Dendritic cell treated with granulocyte-macrophage colony-stimulating factor and Interleukin-4, amounts not matched to agents 40 ng/mL and 50 ng/mL, for 4 days (primary cell): ENCODE measurements around the gene GRAMD2A.
"Not testable (repeated sequence)": the region's sequence is repeated elsewhere in the genome, so short reads cannot be mapped to it uniquely, and the experiment has no call there.

Experiments used
- H3K27ac Mint-ChIP-seq: one replicate; pipeline ENCODE4 v1.8.0; 2022; ENCODE audit warnings: mild to moderate bottlenecking, mixed read lengths
- H3K27me3 Mint-ChIP-seq: one replicate; pipeline ENCODE4 v1.8.0; 2022; ENCODE audit warnings: mild to moderate bottlenecking, mixed read lengths
- H3K36me3 Mint-ChIP-seq: one replicate; pipeline ENCODE4 v1.8.0; 2022; ENCODE audit warnings: low read depth, mixed read lengths
- H3K4me1 Mint-ChIP-seq: one replicate; pipeline ENCODE4 v1.8.0; 2022; ENCODE audit warnings: low read depth, mixed read lengths
- H3K4me3 Mint-ChIP-seq: one replicate; pipeline ENCODE4 v1.8.0; 2022; ENCODE audit warnings: mild to moderate bottlenecking, moderate library complexity, mixed read lengths
- H3K9me3 Mint-ChIP-seq: one replicate; pipeline ENCODE4 v1.8.0; 2022; ENCODE audit warnings: mixed read lengths
- intact Hi-C: fragments of 100-400 bp; cut with micrococcal nuclease; formaldehyde crosslinking; loops from one replicate; pipeline ENCODE4 v1.15.0; 2022

Gene GRAMD2A

DNA sequence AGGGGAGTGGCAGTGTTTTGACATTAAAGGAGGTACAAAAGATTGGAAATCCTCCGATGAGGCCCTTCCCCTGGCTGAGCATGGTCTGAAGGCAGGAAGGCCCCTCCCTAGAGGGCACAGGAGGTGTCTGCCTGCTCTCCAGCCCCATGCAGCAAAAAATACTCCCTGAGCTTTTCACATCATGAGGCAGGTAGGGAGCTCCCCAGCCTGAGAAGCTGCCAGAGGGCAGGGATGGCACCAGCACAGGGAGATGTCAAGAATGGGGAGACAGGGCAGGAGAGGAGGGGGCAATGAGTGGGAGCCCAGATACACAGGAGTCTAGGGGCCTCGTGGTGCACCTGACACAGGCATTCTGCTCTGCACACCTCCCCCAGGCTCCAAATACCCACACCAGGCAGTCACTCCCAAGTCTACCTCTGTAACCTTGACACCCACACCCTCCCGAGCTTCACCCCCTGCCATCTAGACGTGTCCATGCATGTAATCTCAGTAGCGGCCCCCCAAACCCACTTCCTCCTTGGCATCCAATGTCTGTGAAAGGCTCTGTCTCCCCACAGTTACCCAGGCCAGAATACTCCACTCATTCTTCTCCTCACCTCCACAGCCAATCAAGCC, 22.9 kb downstream of the GRAMD2A start:
- intact Hi-C loops: no loop called here
- Mint-ChIP-seq H3K4me1 (no peaks in the 10 kb centered on the region), H3K27ac (no peak overlapping the region), H3K9me3 (no peaks in the 10 kb centered on the region), H3K36me3 (no peaks in the 10 kb centered on the region), H3K27me3 (peaks cover 5% of the 10 kb centered on the region), H3K4me3 (no peak overlapping the region)

- no peak overlapping the region for H3K4me3 Mint-ChIP-seq
- no peaks in the 10 kb centered on the region for H3K9me3 Mint-ChIP-seq
- intact Hi-C loops: no loop called here
- H3K4me1 Mint-ChIP-seq: no peaks in the 10 kb centered on the region
- H3K36me3 Mint-ChIP-seq: no peaks in the 10 kb centered on the region
- peaks cover 5% of the 10 kb centered on the region for H3K27me3 Mint-ChIP-seq
- no peak overlapping the region for H3K27ac Mint-ChIP-seq
Measured at GRCh38 chr15:72173864-72174550, 23.6 kb downstream of the GRAMD2A start.

DNA sequence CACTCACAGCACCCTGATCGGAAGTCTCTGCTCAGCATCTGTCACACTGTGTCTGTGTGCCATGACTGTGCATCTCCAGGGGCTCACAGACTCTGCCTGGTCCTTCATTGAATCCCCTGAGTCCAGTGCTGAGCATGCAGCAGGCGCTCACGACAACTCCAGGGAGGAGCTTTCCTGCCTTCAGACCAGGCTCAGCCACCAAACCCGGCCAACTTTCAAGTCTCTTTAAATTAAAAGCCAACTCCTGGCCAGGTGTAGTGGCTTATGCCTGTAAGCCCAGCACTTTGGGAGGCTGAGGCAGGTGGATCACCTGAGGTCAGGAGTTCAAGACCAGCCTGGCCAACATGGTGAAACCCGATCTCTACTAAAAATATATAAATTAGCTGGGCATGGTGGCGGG, 24.2 kb downstream of the GRAMD2A start:
- intact Hi-C loops: no loop called here
- Mint-ChIP-seq H3K4me1 (no peaks in the 10 kb centered on the region), H3K27me3 (peaks cover 5% of the 10 kb centered on the region), H3K9me3 (no peaks in the 10 kb centered on the region), H3K36me3 (no peaks in the 10 kb centered on the region), H3K4me3 (no peak overlapping the region), H3K27ac (no peak overlapping the region)

GRCh38 chr15:72172796-72173195, 24.8 kb downstream of the GRAMD2A start:
- peaks cover 9% of the 10 kb centered on the region for H3K27me3 Mint-ChIP-seq
- no peaks in the 10 kb centered on the region for H3K36me3 Mint-ChIP-seq
- no peaks in the 10 kb centered on the region for H3K9me3 Mint-ChIP-seq
- intact Hi-C loops: no loop called here
- H3K4me1 Mint-ChIP-seq: no peaks in the 10 kb centered on the region
- H3K27ac Mint-ChIP-seq: no peak overlapping the region
- H3K4me3 Mint-ChIP-seq: no peak overlapping the region

DNA sequence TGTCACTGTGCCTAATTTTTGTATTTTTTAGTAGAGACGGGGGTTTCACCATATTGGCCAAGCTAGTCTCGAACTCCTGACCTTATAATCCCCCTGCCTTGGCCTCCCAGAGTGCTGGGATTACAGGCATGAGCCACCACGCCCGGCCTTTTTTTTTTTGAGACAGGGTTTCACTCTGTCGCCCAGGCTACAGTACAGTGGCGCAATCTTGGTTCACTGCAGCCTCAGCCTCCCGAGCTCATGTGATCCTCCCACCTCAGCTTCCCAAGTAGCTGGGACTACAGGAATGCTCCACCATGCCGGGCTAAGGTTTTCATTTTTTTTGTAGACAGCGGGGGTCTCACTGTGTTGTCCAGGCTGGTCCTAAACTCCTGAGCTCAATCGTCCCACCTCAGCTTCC, 25.6 kb downstream of the GRAMD2A start:
- intact Hi-C loops, H3K9me3 Mint-ChIP-seq, H3K27me3 Mint-ChIP-seq, H3K36me3 Mint-ChIP-seq, H3K4me3 Mint-ChIP-seq, H3K27ac Mint-ChIP-seq, H3K4me1 Mint-ChIP-seq: not testable (repeated sequence)

DNA sequence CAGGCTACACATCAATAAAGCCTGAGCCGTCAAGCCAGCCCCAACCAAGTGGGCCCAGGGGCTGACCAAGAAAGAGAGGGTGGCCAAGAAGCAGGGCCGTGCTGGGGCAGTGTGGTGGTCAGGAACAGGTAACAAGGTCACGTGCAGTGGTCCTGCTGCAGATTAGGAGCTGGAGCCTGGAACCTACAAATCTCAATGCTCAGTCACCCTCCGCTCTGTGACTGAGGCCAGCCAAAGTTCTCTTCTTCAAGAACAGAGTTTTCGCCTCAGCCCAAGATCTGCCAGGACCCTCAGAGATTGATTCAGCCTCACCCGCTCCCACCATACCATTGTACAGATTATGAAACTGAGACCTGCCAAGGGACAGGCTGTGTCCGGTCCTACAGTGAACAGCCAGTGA, 26.9 kb downstream of the GRAMD2A start:
- Mint-ChIP-seq H3K27me3 (peaks cover 9% of the 10 kb centered on the region), H3K4me1 (no peaks in the 10 kb centered on the region), H3K4me3 (no peak overlapping the region), H3K36me3 (no peaks in the 10 kb centered on the region), H3K27ac (no peak overlapping the region), H3K9me3 (no peaks in the 10 kb centered on the region)
- intact Hi-C loops: no loop called here

- no peaks in the 10 kb centered on the region for H3K4me1 Mint-ChIP-seq
- H3K9me3 Mint-ChIP-seq: no peaks in the 10 kb centered on the region
- no peaks in the 10 kb centered on the region for H3K36me3 Mint-ChIP-seq
- H3K27me3 Mint-ChIP-seq: peaks cover 5% of the 10 kb centered on the region
- intact Hi-C loops: no loop called here
- no peak overlapping the region for H3K27ac Mint-ChIP-seq
- H3K4me3 Mint-ChIP-seq: no peak overlapping the region
Measured at GRCh38 chr15:72169921-72170611, 27.5 kb downstream of the GRAMD2A start.

DNA sequence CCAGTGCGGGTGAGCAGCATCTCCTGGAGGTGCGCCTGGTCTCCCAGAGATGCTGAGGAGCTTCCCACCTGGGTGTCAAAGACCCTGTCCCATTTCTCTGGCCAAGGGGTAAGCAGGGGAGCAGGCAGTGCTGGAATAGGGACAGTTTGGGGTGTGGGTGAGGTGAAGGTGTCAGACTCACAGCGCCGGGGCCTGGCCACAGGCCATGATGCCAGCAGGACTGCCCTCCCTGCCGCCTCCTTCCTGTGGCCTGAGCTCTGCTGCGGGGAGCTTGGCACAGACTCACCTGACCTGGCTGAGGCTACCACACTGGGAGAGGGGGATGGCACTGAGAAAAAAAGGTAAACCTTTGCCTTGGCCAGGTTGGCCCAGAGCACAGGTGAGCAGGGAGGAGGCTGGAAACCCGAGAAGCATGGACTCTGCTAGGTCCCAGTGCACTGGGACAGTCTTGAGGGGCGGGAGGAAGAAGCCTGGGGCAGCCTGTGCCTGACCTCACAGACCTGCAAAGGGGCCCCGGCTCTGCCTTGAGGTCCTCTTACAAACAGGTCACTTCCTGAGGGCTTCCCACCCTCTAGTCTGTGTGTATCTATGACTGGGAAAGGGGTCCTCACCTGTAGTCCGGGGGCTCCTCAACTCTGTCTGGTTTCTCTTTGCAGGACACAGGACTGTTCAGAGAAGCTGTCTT, 28.2 kb downstream of the GRAMD2A start:
- Mint-ChIP-seq H3K4me1 (no peaks in the 10 kb centered on the region), H3K27me3 (peaks cover 4% of the 10 kb centered on the region), H3K9me3 (no peaks in the 10 kb centered on the region), H3K36me3 (no peaks in the 10 kb centered on the region), H3K4me3 (no peak overlapping the region), H3K27ac (no peak overlapping the region)
- intact Hi-C loops: no loop called here

DNA sequence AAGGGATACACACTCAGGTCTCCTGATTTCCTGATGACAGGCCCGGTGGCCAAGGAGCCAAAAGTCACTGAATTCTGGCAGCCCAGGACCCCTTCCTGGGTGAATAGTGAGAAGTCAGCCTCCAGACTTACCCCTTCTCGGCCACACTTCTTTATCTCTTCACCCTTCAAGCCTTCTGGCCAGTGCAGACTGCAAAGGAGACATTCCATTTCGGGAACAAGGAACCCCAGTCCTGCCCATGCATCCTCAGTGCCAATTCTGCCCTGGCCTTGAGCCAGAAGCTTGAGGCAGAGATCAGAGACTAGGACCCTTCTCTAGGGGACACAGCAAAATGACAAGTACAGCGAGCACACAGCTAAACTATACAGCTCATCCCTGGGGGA, 28.8 kb downstream of the GRAMD2A start:
- H3K4me1 Mint-ChIP-seq: no peaks in the 10 kb centered on the region
- peaks cover 4% of the 10 kb centered on the region for H3K27me3 Mint-ChIP-seq
- no peaks in the 10 kb centered on the region for H3K9me3 Mint-ChIP-seq
- intact Hi-C loops: no loop called here
- no peak overlapping the region for H3K27ac Mint-ChIP-seq
- no peak overlapping the region for H3K4me3 Mint-ChIP-seq
- no peaks in the 10 kb centered on the region for H3K36me3 Mint-ChIP-seq

DNA sequence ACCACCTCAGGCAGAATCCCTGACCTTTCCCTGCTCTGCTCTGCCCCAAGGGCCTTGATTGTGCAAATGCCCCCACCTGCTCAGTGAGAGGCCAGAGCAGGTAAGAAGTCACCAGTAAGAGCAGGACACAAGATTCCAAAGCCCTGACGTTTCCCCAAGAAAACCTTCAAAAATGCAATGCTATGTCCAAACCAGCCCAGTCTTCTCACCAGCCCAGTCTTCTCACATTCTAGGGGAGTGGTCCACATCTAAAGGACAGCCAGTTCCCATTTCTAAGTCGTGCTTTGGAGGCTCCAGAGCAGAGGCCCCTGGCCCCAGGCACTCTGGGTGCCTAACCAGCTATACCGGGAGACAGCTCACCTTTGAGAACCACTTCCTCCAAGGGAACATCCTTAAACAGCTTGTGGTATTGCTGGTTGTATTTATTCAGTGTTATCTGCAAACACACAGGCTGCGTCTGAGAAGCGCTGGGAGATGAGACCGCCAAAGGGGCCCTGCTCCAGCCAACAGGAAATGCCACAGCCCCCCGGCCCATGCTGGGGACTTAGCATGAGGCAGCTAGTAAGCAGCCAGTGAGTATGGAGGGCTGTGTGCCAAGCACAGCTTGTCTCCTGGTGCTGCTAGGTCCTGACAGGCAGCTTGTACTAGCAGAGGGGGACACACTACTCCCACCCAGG, 29.3 kb downstream of the GRAMD2A start:
- Mint-ChIP-seq H3K4me1 (no peaks in the 10 kb centered on the region), H3K9me3 (no peaks in the 10 kb centered on the region), H3K27me3 (peaks cover 4% of the 10 kb centered on the region), H3K27ac (no peak overlapping the region), H3K4me3 (no peak overlapping the region), H3K36me3 (no peaks in the 10 kb centered on the region)
- intact Hi-C loops: no loop called here

- Mint-ChIP-seq H3K4me3 (no peak overlapping the region), H3K27ac (no peak overlapping the region), H3K27me3 (peaks cover 4% of the 10 kb centered on the region), H3K36me3 (no peaks in the 10 kb centered on the region), H3K9me3 (no peaks in the 10 kb centered on the region), H3K4me1 (no peaks in the 10 kb centered on the region)
- intact Hi-C loops: no loop called here
Measured at GRCh38 chr15:72167445-72167844, 30.1 kb downstream of the GRAMD2A start.

DNA sequence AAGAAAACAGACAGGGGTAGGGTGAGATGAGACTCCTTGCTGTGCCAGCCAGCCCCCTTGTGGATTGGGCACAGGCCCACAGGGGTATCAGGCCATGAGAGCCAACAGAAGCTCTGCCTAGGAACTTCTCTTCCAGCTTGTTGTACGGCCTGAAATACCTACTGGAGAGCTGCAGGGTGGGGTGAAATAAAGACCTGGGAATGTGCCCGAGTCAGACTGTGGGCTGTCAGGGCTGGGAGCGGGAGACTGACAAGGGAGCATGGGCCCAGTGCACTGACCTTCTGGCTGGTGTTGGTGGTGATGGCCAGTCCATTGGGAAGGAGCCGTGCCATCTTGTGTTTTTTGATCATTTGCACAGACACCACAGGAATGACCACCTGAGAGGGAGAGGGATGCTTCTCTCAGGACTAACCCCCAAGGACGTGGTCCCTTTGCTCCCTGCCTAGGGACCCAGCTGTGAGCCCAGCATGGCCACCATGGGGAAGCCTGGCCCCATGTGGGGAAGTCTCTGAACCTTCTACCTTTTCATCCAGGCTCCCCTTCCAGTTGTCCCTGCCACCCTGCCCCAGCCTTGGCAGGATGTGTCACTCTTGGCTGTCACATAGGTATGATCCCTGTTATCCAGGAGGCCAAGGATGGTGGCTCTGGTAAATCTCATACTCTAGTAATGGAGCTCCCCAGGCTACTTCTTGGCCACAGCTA, 30.7 kb downstream of the GRAMD2A start:
- Mint-ChIP-seq H3K4me1 (no peaks in the 10 kb centered on the region), H3K9me3 (no peaks in the 10 kb centered on the region), H3K27ac (no peak overlapping the region), H3K36me3 (no peaks in the 10 kb centered on the region), H3K27me3 (peaks cover 4% of the 10 kb centered on the region), H3K4me3 (no peak overlapping the region)
- intact Hi-C loops: no loop called here

- Mint-ChIP-seq H3K27me3 (peaks cover 4% of the 10 kb centered on the region), H3K36me3 (no peaks in the 10 kb centered on the region)
Measured at GRCh38 chr15:72163719-72164118, 33.9 kb downstream of the GRAMD2A start.

More at GRCh38 chr15:72163719-72164118, 33.9 kb downstream of the GRAMD2A start:
- Mint-ChIP-seq H3K9me3 (no peaks in the 10 kb centered on the region), H3K27ac (no peak overlapping the region), H3K4me1 (no peaks in the 10 kb centered on the region), H3K4me3 (no peak overlapping the region)
- intact Hi-C loops: no loop called here
